ENCODE measurements around the gene CD80. TPM values are rescaled to one million over a fixed set of nuclear protein-coding genes. Genes with fewer than 3 reads are reported as not detected.

CD80 gene
- polyA plus RNA-seq, 1 donor = not detected

DNA sequence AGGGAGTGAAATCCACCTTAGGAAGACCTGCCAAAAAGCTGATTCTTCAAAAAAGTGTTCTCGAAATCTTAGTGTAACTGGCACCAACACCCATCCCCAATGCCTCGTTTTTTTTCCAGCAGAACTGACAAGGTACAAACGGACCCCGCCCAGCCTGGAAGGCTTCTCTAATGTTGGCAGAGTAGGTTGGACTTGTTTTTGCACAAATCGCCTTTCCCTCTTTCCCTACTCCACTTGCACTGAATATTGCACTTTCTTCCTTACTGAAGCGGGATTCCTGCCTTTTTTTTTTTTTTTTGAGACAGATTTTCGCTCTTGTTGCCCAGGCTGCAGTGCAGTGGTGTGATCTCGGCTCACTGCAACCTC, 61.6 kb downstream of the CD80 start:
- DNase-seq (ENCODE audit: low read depth) = no peak

DNA sequence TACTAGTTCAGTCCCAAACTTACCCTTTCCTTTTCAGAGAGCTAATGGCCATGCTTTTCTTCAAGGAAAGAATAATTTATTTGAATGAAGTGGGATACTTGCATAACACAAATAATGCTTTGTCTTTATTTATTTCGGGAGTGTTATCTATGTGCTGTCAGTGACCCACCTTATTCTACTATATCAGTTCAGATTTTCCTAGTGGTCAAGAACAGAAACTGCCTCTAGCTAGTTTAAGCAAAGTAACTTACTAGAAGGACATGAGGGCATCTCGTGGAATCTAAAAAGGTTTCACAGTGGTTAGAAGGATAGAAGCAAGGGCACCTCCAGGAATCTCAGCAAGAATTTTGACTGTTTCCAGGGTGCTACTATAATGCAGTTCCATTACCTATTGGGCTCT, 64.8 kb downstream of the CD80 start:
- DNase-seq (ENCODE audit: low read depth) = no peak

DNA sequence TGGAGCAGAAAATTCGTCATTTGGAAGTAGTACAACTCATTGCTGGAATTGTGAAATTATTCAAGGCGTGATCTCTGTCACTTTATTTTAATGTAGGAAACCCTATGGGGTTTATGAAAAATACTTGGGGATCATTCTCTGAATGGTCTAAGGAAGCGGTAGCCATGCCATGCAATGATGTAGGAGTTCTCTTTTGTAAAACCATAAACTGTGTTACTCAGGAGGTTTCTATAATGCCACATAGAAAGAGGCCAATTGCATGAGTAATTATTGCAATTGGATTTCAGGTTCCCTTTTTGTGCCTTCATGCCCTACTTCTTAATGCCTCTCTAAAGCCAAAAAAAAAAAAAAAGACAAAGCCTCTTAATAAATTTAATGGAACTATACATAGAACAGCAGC, 66.6 kb downstream of the CD80 start:
- DNase-seq (ENCODE audit: low read depth) = no peak

DNA sequence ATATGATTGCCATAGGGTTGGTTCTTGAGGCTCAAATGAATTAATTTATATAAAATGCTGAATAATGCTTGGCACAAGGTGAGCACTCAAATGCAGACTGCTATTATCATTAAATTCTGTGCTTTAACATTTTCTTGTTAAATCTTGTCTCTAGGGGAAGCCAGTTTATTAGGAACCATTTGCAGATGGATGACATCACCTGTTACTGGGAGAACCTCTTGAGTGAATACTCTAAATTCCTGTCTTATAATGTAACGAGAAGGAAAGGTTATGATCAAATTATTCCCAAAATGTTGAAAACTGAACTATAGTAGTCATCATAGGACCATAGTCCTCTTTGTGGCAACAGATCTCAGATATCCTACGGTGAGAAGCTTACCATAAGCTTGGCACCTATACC, 67.3 kb downstream of the CD80 start:
- DNase-seq (ENCODE audit: low read depth) = no peak

DNA sequence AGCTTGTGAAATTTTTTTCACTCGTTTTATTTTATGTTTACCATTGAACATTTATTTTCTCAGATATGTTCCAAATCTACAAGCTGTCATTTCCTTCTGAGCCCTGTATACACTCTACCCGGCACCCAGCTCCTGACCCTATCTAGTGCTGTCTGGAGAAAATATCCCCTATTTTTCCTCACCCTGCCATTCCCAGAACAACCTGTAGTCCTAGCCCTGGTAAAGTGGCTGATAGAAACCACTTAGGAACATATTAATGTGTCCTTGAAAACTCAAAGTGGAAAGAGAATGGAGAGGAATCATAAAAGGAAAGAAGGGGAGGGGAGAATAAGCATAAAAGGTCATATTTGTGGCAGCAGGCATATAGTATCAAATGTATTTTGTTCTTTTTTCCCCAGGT, 69.3 kb downstream of the CD80 start:
- DNase-seq (ENCODE audit: low read depth) = no peak

DNA sequence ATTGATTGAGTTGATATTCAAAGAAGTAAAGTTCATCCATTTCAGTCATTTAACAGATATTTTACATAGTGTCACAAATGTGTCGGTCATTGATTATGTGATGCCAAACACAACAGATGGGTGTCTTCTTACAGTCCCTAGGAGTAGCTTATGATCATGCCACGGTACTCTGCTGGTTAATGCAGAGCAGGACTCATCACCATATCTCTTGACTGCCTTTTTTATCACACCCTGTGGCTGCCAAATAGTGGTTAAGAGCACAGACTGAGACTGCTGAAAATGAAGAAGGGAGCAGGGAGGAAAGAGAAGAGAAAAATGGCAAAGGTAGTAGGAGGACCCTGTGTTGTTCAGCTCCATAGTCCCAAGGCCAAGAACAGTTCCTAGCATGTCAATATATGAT, 73.9 kb downstream of the CD80 start:
- DNase-seq (ENCODE audit: low read depth) = no peak

DNA sequence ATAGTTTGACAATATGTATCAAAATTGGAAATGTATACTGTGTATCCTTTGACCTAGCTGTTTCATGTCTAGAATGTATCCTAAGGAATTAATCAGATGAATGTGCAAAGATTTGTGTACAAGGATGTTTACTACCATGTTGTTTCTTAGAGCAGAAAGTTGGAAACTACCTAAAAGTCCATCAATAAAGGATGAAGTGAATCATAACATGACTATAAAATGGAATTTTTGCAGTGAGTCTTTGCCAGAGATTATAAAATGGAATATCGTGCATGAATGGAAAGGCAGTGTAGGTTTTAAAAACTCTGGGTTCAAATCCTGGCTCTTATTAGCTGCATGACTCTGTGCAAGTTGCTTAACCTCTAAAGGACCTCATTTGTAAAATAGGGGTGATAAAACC, 76.3 kb downstream of the CD80 start:
- DNase-seq (ENCODE audit: low read depth) = no peak

DNA sequence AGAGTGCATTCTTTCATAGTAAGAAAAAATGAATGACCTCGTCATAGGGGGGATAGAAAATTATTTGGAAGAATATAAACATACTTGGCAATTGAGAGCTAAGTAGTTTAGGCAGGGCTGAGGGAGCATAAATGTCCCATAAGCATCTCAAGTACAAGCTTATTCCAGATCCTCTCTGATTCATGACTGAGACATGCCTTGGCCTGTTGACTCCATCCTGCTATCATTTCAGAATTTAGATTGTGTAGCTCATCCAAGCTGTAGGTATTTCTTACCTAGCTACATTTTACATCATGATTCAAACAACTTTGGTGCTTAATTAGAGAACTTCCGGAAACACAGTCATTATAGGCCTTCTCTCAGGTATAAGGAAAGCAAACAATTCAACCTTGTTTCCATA, 78.3 kb downstream of the CD80 start:
- no peak for DNase-seq (ENCODE audit: low read depth)

Other genes with a start within 250 kb of the CD80 start
- gene TMEM39A, start 96.0 kb downstream of the CD80 start, polyA plus RNA-seq (ENCODE audit: insufficient read length) = 42.6 TPM
- gene POGLUT1, start 90.7 kb downstream of the CD80 start, polyA plus RNA-seq (ENCODE audit: insufficient read length) = 12.0 TPM
- gene TIMMDC1, start 61.1 kb downstream of the CD80 start, polyA plus RNA-seq (ENCODE audit: insufficient read length) = 77.5 TPM
- gene ADPRH, start 19.9 kb upstream of the CD80 start, polyA plus RNA-seq (ENCODE audit: insufficient read length) = 9.3 TPM
- 0.22 TPM for gene PLA1A, start 38.3 kb upstream of the CD80 start, polyA plus RNA-seq (ENCODE audit: insufficient read length)
- gene POPDC2, start 101.0 kb upstream of the CD80 start, polyA plus RNA-seq (ENCODE audit: insufficient read length) = 38.2 TPM
- gene COX17, start 117.8 kb upstream of the CD80 start, polyA plus RNA-seq (ENCODE audit: insufficient read length) = 68.4 TPM
- gene CFAP91, start 143.4 kb upstream of the CD80 start, polyA plus RNA-seq (ENCODE audit: insufficient read length) = 0.56 TPM
- gene NR1I2, start 222.5 kb upstream of the CD80 start, polyA plus RNA-seq (ENCODE audit: insufficient read length) = 0.33 TPM